SIG-M5 (cell line): ENCODE data around the gene MRPS23.

ENCODE experiments used
- DNase-seq: peaks from one replicate; lab custom pipeline; 2025; lab: John Stamatoyannopoulos, UW

MRPS23 gene

DNA sequence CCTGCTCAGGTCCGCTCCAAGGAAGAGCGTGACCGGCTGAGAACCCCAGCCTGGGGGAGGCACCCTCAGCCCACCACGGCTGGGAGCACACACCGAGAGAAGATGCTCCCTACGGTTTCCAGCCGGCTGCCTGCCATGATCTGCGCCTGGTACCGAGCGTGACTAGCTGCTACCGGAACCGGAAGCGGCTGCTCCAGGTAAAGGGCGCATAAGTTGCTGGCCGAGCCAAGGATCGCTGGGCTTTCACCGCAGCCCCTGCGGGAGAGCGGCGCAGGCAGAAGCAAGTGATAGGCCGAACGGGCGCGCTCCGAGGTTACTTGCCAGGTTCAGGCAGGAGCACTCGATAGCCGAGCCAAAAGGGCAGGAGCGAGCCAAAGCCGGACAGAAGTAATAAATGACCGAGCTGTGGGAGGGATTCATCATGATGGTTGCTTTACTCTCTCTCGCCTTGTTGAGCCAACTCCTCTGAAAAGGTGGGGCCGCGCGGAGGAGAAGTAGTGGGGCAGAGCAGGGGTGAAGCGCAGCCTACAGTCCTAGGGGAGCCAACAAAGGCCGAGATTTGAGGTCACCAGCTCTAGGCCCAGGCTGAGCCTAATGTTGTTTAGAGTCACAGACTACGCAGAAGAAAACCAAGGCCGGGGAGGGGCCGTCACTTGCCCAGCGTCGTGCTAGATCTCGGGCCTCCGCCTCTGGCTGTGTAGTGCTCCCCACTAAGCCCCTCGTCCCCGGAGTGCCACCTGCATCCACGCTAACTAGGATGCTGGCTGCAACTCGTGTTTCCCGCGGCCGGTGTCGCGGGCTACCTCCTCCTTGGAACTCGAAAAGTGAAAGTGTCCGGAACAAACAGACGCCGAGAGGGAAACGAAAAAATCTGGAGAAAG lies at the start of gene MRPS23:
MRPS23 (minus strand) TSS at position 171 of the 881 bp plus-strand sequence; CDS start at position 137, 34 bp downstream.
- peak; percentile 91 for DNase-seq

DNA sequence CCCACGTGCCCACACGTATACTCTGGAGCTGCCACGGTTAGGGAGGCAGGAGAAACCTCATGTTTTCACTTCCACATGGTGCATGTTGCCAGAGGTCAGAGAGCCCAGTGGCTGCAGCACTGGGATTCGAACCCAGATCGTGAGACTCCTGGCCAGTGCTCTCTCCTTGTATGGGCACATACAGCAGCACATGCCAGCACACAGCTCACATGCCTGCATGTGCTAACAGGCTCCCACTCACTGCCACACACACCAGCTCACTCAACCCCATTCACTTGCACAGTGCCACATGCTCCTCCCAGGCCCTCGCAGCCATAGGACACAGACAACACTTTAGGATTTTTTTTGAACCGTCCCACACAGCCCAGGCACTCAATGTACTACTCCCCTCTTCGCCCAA lies 49.5 kb upstream of the MRPS23 start:
- no peak for DNase-seq

DNA sequence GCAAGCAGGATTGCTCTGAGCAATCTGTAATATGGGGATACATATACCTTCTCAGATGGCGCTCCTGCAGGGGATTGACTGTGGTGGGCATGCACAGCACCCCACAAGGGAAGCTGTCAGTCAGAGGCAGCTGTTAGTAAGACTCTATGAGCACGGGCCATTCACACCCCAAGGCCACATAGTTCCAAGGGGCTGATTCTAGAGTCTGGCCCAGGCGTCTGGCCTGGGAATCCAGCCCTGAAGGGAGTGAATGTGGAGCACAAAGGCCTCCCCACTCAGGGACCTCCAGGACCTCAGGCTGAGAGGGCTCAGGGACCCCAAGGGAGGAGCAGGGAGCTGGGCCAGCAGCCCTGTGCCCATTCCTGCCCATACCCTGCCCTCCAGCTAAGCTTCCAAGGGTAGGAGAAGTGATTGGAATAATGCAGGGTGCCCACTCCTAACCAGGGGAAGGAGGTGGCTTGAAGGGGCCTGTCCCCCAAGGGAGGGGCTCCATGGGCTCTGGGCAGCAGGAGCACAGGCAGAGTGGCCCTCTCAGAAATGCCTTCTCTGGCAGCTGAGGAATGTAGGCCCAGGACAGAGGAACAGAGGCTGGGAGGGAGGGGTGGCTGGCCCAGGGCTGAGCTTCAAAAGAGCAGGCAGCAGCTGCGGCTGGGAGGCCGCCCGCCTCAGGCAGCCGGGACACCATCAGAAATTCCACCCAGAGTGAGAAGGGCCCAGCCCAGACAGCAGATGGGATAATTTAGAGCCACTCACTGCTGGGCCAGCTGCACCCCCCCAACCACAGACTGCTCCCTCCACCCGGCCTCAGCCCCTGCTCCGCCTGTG lies 48.9 kb upstream of the MRPS23 start:
- DNase-seq: no peak

DNA sequence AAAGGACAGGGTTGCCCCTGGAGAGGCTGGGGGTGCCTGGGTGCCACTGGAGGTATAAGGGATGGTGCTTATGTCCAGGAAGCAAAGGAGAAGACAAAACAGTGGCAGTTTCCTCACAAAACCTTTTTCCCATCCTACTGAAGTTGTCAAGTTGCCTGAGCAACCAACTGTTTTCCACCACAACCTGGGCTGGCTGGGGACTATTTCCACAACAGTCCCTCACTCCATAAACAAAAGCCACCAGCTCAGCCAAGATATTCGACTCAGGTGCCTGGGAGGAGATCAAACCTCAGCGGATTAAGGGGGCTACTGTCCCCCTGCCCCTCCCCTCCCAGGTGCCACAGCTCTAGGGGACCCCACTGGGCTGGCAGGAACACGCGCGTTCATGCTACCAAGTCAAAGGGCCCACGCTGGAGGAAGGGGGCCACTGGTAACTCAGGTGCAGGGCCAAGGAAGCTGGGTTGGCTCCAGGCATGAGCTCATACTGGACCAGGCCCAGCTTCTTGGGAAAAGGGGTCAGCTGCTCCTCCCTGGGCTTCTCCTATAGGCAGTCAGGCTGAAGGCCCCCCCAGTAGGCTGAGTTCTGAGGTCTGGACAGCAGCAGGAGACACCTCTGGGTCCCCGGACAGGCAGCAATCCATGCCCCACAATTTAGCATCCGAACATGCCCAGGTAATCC lies 45.7 kb upstream of the MRPS23 start:
- no peak for DNase-seq

DNA sequence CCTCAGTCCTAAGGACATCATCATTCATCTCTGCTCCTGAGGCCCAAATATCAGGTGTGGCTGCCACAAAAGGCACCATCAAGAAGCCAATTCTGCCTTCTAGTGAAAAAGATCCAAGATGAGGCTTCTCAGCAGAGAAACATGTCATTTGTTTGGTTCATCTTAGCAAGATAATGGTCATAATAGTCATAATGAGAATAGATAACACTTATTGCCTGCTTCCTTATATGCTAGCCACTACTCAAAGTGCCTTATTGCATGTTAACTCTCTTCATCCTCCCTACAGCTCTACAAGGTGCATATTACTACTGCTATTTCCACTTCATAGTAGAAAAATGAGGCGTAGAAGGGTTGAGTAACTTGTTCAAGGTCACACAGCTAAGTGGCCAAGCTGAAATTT lies 45.0 kb upstream of the MRPS23 start:
- DNase-seq: no peak

DNA sequence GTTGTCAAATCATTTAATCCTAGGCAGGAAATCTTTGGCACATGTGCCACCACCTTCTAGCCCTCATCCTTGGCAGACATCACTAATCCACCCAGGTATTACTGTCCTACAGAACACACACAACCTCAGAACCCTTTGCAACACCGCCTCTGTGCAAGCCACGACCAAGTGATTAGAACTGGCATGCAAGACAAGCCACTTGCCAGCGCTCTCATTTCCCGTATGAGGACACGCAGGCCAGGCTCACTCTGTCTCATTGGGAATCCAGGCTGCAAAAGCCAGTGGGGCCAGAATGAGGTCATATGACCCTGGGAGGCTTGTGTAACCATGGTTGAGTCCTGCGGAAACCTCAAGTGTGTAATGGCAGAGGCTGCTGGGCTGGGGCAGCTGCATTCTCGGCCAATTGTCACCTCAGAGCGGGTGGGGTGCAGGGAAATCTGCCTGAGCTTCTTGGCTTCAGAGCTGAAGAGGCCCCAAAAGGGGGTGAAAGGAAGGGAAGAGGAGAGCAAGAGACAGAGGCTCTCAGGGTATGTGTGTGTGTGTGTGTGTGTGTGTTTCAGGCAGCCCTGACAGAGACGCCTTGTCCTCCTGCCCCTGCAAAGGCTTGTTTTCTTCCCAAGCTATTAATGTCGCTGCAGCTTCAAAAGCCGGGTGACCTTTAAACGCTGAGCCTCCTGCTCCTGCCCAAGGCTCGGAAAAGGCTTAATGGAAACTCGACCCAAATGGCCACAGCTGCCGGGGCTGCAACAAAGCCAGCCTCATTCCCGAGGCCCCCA lies 43.2 kb upstream of the MRPS23 start:
- DNase-seq: peak; percentile 89

DNA sequence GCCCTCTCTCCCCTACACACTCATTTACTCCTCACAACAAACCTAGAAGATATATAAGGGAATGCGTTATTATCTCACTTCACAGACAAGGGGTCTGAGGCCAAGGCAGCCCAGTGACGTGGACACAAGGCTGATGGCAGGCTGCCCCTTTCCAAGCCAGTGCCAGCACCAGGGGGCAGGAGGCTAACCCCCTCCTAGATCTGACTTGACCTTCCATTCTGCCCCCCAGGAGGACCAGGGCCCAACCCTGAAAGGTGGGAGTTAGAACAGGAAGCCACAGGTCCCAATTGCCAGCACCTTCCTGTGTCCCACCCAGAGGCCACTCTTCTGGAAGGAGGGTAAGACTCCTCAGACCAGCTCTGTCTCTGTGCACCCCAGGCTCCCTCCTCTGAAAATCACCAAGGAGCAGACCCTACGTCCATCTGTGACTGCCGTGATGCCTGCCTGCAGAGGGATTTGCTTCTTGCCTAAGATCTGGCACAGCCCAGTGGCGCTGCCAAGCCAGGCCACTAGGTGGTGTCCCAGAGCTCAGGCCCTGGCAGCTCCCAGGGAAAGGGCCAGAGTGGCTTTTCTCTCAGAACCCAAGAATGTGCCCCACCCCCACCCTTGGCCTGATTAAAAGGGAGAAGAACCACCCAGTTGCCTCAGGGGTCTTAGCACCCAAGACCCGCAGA lies 42.4 kb upstream of the MRPS23 start:
- DNase-seq: no peak

DNA sequence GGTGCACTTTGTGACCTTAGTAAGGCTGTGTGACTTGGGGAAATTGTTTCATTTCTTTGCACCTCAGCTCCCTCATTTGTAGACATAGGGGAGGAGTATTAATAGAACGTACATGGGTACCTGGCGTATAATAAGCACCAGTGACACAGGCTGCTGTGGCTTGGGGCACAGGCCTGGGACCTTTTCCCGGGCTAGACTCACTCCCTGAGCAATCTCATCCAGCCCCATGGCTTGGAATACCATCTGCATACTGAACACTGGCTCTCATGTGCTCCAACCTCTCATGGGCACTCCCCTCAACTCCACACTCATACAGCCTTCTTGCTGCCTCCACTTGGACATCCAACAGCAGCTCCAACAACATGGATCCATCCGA lies 41.0 kb upstream of the MRPS23 start:
- no peak for DNase-seq

DNA sequence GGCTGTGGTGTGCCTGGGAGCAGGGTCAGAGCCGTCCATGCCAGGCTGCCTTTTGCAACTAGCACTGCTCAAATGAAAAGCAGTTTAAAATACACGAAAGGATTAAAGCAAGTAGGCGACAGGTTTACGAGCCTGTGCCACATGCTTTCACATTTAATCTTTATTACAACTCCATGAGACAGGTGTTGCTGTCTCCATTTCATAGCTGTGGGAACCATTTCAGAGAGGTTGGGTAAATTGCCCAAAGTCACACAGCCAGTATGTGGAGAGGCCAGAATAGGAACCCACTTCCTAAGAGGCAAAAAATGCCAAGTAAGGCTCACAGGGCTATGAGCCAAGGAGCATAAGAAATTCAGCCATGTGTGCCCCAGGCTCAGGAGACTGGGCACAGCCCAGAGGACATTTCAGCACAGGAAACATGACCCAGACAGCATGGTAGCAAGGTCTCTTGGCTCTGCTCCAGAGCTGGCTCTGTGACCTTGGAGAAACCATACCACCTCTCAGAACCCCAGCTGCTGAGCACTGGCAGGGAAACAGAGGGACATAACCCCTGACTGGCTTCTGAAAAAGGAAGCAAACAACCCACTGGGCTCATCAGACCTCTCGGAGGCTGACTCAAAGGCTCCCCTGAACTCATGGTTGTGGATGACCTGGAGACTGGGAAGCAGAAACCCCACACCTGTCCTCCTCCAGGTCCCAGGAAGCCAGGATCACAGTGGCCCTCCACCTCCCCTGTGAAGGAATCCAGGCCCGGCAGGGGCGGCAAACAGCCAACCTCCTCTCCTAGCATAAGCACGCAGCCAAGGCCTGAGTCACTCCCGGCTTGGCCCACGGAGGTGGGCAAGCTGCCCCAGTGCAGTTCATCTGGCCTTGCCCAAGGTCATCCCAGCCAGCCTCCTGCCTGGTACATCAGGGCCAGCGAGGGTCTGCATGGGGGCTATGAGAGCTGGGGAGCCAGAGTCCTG lies 40.3 kb upstream of the MRPS23 start:
- DNase-seq: no peak

DNA sequence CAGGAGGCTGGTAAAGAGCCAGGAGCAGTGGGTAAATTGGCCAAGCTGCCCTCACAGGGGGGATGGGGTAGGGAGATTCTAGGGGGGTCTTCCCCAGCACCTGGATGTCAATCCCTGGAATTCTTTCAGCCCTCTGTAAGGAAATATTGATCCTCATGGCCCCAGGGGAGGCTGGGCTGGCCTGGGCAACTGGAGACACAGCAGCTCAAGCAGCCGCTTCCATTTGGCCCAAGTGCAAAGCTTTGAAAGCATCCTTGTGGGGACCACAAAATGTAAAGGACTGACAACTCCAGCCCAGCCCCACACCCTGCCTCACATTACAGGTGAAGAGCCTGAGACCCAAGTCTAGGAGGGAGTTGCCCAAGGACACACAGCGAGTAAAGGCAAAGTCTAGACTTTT lies 39.4 kb upstream of the MRPS23 start:
- no peak for DNase-seq

DNA sequence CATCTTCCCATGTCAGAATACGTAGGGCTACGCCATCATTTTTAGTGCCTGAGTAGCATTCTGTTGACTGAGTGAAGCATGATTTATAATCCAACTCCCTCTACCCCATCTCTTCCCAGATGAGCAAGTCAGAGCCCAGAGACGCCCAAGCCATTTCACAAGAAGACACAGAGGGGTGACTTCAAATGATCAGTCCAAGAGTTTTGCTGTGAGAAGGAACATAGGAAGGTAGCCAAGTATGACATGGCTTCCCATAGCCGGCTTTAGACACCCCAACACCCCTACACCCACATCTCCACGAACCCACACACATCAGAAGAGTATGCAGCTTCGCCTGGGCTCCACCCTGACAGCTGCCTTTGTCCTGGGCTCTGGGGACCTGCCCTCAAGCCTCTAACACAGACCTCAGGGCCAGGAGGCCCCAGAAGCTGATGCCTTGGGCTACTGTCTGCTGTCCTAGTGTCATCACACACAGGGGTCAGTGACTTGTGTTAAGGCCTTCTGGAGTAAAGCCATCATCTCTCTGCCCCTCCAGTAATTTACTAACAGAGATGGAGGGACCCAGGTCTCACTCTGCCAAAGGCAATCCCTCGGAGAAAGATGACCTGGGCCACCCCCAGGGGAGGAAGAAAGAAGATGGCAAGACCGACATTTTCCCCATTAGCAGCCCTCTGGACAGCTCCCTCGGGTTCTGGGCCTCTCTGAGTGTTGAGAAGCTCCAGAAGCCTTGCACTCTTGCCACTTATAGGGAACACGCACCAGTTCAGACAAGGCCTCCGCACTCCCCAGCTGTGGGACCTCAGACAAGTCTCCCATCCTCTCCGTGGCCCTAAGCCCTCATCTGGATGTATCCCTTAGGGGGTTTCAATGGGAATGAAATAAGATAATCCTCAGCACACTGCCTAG lies 38.7 kb upstream of the MRPS23 start:
- no peak for DNase-seq

DNA sequence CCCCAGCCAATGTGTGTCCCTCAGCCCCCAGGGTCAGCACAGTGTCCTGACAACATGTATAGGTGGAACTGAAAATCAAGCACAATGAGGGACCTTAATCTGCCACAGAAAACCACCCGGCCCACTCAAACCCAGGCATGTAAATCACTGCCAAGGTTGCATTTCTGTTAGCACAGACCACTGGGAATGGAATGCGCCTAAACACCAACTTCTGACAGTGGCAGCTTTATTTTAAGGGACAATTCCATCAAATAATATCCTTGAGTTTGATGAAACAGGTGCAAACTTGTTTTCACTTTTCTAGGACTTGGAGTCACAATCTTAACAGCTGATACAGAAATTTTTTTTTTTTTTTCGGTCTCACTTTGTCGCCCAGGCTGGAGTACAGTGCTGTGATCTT lies 37.3 kb upstream of the MRPS23 start:
- DNase-seq: no peak

DNA sequence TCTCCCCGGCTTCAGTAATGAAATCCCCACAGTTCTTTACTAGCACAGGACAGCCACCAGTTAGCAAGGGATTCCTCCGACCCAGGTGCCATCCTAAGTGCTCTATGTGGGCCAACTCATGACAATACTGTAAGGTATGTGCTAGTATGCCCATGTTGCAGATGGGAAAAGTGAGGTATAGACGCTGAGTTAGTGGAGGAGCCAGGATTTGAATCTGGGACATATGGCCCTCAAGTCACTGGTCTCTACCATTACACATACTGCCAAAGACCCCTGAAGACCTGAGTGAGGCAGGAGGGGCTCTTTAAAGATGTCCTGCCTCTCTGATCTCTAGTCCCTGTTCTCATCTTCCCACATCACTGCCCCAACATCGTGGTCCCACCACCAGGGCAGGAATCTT lies 36.2 kb upstream of the MRPS23 start:
- no peak for DNase-seq

DNA sequence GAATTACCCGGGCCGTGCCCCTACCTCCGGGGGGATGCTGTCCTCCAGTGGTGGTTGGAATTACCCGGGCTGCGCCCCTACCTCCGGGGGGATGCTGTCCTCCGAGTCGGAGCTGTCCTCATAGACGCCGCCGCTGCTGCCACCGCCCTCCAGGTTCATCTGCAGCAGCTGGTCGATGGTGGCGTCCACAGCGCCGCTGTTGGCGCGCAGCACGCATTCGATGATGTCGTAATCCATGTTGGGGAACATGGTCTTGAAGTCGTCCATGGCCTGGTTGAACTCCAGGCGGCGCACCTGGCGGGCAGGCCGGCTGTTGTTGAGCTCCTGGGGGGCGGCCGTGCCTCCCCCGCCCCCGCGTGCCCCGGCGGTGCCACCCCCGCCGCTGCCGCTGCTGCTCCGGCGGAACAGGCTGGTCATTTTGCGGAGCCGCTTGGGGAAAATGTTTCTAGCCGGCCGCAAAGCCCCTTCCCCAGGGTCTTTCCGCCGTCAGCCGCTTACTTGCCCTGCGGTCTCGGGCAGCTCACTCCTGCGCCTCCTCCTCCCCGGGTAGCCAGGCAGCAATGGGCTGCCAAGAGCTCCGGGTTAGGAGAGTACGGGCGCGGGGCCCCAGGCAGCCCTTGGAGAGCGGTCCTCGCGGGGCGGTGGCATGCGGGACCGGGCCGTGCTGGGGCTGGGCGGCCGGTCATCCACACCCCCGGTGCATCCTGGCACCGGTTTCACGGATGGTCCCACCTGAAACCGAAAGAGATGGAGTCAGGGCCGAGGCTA lies 35.5 kb upstream of the MRPS23 start:
- DNase-seq: no peak

DNA sequence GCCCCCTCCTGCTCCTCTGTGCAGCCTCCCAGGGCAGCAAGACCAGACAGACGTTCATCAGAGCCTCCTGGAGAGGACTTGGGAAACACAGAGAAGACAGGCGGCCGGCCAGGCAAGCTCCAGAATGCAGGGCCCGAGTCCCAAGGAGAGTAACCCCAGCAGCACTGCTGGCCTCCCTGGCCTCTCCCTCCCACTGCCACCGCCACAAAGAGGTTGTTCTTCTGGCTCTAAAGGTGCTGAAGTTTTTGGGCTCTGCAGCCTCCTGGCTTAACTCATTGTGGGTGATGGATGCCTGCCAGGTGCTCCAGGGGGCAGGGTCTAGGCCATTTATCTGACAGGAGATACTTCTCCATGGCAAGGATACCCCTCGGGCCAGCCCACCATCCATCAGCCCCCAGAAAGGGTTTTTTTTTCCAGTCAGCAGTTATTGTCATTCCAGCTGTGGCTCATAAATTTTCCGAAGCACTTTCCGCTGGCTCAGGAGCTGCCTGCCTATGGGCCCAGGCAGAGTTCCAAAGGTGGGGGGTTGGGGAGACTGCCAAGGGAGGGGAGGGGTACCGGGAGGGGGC lies 32.0 kb upstream of the MRPS23 start:
- no peak for DNase-seq

DNA sequence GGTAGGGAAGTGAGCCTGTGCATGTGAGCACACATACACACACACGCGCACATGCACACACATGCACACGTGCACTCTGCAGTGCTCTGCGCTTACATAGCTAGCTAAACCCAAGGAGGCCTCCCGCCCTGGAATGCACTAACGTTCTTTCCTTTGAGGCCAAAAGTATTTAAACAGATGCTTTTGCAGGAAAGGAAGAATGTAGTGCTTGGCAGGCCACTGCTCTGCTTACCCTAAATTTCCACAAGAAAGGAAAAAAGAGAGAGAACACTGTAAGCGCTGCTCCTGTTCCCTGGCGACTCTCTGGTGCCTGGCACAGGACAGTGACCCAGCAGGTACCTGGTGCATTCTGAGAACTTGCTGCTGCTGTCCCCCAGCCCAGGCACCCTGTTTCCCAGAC lies 31.3 kb upstream of the MRPS23 start:
- no peak for DNase-seq

DNA sequence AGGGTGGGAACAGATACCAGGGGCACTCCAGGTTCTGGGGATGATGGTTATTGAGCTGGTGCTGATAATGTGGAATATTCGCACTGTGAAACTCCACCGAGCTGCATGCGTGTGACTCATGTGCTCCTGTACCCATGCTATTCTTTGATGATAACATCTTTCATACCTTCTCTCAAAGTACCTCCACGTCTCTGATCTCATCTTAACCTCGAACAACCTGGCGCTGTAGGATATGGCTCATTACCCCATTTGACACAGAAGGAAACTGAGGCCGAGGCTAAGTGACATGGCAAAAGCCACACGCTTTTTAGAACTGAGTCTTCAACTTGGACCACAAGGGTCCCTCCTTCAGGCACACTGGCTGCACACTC lies 30.2 kb upstream of the MRPS23 start:
- no peak for DNase-seq
